WTC11 (cell line): Measurements from ENCODE around the gene TSSC4. TPM values are rescaled to one million over a fixed set of nuclear protein-coding genes. Genes with fewer than 3 reads are reported as not detected.

Experiments
- ATAC-seq: fragments of 200-7000 bp; cut with Tn5 transposase; 2 replicates; pipeline ENCODE4 v1.10.0; 2021; ENCODE audit warnings: mild to moderate bottlenecking, moderate library complexity
- CTCF ChIA-PET: fragments of 300-600 bp; sonication (Branson Sonifier 250); formaldehyde crosslinking; loops from one replicate; lab custom pipeline; 2021; ENCODE audit warnings: antibody characterized with exemption; lab: Charles Lee
- POLR2A ChIA-PET: fragments of 350-600 bp; sonication (Branson Sonifier 250); formaldehyde crosslinking; loops from one replicate; lab custom pipeline; 2021; ENCODE audit warnings: antibody characterized with exemption; lab: Charles Lee
- DNase-seq: peaks from one replicate; pipeline ENCODE4 v3.0.0; 2021; ENCODE audit warnings: low spot score
- H3K27ac Mint-ChIP-seq: 2 replicates; pipeline ENCODE4 v1.8.0; 2021; ENCODE audit warnings: mixed read lengths
- H3K27me3 Mint-ChIP-seq: 2 replicates; pipeline ENCODE4 v1.8.0; 2021; ENCODE audit warnings: low read depth, mild to moderate bottlenecking, moderate library complexity, mixed read lengths
- H3K36me3 Mint-ChIP-seq: 2 replicates; pipeline ENCODE4 v1.8.0; 2021; ENCODE audit warnings: mixed read lengths
- H3K4me1 Mint-ChIP-seq: 2 replicates; pipeline ENCODE4 v1.8.0; 2022; ENCODE audit warnings: mixed read lengths
- H3K4me3 Mint-ChIP-seq: 2 replicates; pipeline ENCODE4 v1.8.0; 2021; ENCODE audit warnings: mild to moderate bottlenecking, moderate library complexity, mixed read lengths
- H3K9me3 Mint-ChIP-seq: 2 replicates; pipeline ENCODE4 v1.8.0; 2021; ENCODE audit warnings: mixed read lengths
- CREB1 ChIP-seq: sonication (generic); formaldehyde crosslinking; IDR thresholded peaks from 2 replicates; pipeline ENCODE4 v1.8.0; 2023; ENCODE audit warnings: mild to moderate bottlenecking, missing genetic modification reagents
- ELF4 ChIP-seq: sonication (generic); formaldehyde crosslinking; IDR thresholded peaks from 2 replicates; pipeline ENCODE4 v1.8.1; 2022; ENCODE audit warnings: low read depth, mild to moderate bottlenecking, moderate library complexity, missing genetic modification reagents
- EMX1 ChIP-seq: fragments of 250-450 bp; sonication (Bioruptor Pico); IDR thresholded peaks from 2 replicates; pipeline ENCODE4 v1.8.0; 2021; ENCODE audit warnings: mild to moderate bottlenecking
- ETV6 ChIP-seq: sonication (generic); formaldehyde crosslinking; IDR thresholded peaks from 2 replicates; pipeline ENCODE4 v1.8.1; 2022; ENCODE audit warnings: mild to moderate bottlenecking, missing genetic modification reagents
- GABPB1 ChIP-seq: sonication (generic); formaldehyde crosslinking; IDR thresholded peaks from 2 replicates; pipeline ENCODE4 v1.8.1; 2023; ENCODE audit warnings: mild to moderate bottlenecking, missing genetic modification reagents
- OVOL2 ChIP-seq: fragments of 250-450 bp; sonication (Bioruptor Pico); IDR thresholded peaks from 2 replicates; pipeline ENCODE4 v1.9.0; 2021; ENCODE audit warnings: mild to moderate bottlenecking, borderline replicate concordance
- PRRX2 ChIP-seq: fragments of 250-450 bp; sonication (Bioruptor Pico); IDR thresholded peaks from 2 replicates; pipeline ENCODE4 v1.8.0; 2021; ENCODE audit warnings: mild to moderate bottlenecking
- ZNF219 ChIP-seq: sonication (generic); formaldehyde crosslinking; IDR thresholded peaks from 2 replicates; pipeline ENCODE4 v1.8.0; 2023; ENCODE audit warnings: missing genetic modification reagents, mild to moderate bottlenecking, borderline replicate concordance
- ZNF396 ChIP-seq: fragments of 250-450 bp; sonication (Bioruptor Pico); IDR thresholded peaks from 2 replicates; pipeline ENCODE4 v1.8.0; 2021; ENCODE audit warnings: mild to moderate bottlenecking, moderate library complexity, borderline replicate concordance
- ZNF671 ChIP-seq: fragments of 250-450 bp; sonication (Bioruptor Pico); IDR thresholded peaks from 2 replicates; pipeline ENCODE4 v1.8.0; 2021; ENCODE audit warnings: mild to moderate bottlenecking
- total RNA-seq: library from RNA; stranded (reverse); gene quantifications from 3 replicates; pipeline ENCODE4 v1.2.3, GENCODE V29; 2021
- TF ChIP-seq, protein P1 (sequence below): sonication (generic); formaldehyde crosslinking; IDR thresholded peaks from 2 replicates; pipeline ENCODE4 v1.8.1; 2022; ENCODE audit warnings: missing genetic modification reagents, borderline replicate concordance
- TF ChIP-seq, protein P2 (sequence below): sonication (generic); formaldehyde crosslinking; IDR thresholded peaks from 2 replicates; pipeline ENCODE4 v1.8.1; 2023; ENCODE audit warnings: mild to moderate bottlenecking, missing genetic modification reagents, borderline replicate concordance
- TF ChIP-seq, protein P3 (sequence below): sonication (generic); formaldehyde crosslinking; IDR thresholded peaks from 2 replicates; pipeline ENCODE4 v1.8.1; 2022; ENCODE audit warnings: low read depth, missing genetic modification reagents, borderline replicate concordance
- TF ChIP-seq, protein P4 (sequence below): sonication (generic); formaldehyde crosslinking; IDR thresholded peaks from 2 replicates; pipeline ENCODE4 v1.8.0; 2023; ENCODE audit warnings: mild to moderate bottlenecking, missing genetic modification reagents
- TF ChIP-seq, protein P5 (sequence below): sonication (generic); formaldehyde crosslinking; IDR thresholded peaks from 2 replicates; pipeline ENCODE4 v1.8.0; 2022; ENCODE audit warnings: mild to moderate bottlenecking, missing genetic modification reagents
- TF ChIP-seq, protein P6 (sequence below): fragments of 250-450 bp; sonication (Bioruptor Pico); IDR thresholded peaks from 2 replicates; pipeline ENCODE4 v2.1.2; 2022; ENCODE audit warnings: mild to moderate bottlenecking, moderate library complexity
- TF ChIP-seq, protein P7 (sequence below): sonication (generic); formaldehyde crosslinking; conservative IDR thresholded peaks from 2 replicates; pipeline ENCODE4 v1.8.1; 2022; ENCODE audit warnings: mild to moderate bottlenecking, missing genetic modification reagents
- TF ChIP-seq, protein P8 (sequence below): sonication (generic); formaldehyde crosslinking; IDR thresholded peaks from 2 replicates; pipeline ENCODE4 v1.8.0; 2023; ENCODE audit warnings: missing genetic modification reagents
- TF ChIP-seq, protein P9 (sequence below): sonication (generic); formaldehyde crosslinking; IDR thresholded peaks from 2 replicates; pipeline ENCODE4 v1.8.1; 2023; ENCODE audit warnings: mild to moderate bottlenecking, missing genetic modification reagents

TSSC4 gene
- total RNA-seq, 1 experiment from 2014 or later: 41.4 TPM

DNA sequence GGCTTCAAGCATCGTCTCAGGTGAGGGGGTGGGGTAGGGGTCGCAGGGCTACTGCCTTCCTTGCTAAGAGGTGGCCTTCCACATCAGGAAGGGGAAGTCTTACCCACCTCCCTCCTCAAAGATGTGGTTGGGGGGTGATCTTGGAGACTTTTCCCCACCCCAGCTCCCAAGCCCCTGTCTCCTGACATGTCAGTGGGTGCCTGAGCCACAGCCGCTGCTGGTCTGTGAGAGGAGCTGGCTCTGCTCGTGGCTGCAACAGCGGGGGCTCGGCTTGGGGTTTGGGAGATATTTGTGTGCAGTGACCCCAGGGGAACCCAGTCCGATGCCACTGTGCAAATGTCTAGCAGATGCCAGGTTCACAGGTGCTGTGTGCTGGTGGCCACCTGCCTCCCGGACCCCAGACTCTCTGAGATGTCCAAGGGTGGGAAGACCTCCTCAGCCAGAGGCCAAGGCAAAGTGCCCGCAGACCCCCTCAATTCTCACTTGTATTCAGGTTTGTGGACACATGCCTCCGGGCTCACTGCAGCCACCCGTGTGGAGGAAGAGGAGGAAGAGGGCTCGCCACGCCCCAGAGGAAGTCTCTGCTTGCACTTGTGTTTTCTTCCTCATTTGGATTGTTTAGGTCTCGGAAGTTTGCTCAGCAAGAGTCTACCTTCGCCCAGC lies 46.2 kb downstream of the TSSC4 start:
- H3K36me3 Mint-ChIP-seq: no peaks in the 10 kb centered on the region
- CTCF ChIA-PET: no interaction called here
- POLR2A ChIA-PET: no interaction called here
- DNase-seq (no peak), ATAC-seq (no peak)
- H3K27ac Mint-ChIP-seq: no peak overlapping the region
- H3K4me1 Mint-ChIP-seq: peaks cover 3% of the 10 kb centered on the region
- TF ChIP-seq, protein P1, sequence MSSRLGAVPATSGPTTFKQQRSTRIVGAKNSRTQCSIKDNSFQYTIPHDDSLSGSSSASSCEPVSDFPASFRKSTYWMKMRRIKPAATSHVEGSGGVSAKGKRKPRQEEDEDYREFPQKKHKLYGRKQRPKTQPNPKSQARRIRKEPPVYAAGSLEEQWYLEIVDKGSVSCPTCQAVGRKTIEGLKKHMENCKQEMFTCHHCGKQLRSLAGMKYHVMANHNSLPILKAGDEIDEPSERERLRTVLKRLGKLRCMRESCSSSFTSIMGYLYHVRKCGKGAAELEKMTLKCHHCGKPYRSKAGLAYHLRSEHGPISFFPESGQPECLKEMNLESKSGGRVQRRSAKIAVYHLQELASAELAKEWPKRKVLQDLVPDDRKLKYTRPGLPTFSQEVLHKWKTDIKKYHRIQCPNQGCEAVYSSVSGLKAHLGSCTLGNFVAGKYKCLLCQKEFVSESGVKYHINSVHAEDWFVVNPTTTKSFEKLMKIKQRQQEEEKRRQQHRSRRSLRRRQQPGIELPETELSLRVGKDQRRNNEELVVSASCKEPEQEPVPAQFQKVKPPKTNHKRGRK (CRISPR knock-in tag): no peak
- TF ChIP-seq OVOL2 (CRISPR knock-in tag) (no peak), PRRX2 (CRISPR knock-in tag) (no peak), CREB1 (CRISPR knock-in tag) (no peak), ZNF671 (CRISPR knock-in tag) (no peak), ZNF219 (no peak), ELF4 (CRISPR knock-in tag) (no peak), ETV6 (CRISPR knock-in tag) (no peak)
- TF ChIP-seq, protein P2, sequence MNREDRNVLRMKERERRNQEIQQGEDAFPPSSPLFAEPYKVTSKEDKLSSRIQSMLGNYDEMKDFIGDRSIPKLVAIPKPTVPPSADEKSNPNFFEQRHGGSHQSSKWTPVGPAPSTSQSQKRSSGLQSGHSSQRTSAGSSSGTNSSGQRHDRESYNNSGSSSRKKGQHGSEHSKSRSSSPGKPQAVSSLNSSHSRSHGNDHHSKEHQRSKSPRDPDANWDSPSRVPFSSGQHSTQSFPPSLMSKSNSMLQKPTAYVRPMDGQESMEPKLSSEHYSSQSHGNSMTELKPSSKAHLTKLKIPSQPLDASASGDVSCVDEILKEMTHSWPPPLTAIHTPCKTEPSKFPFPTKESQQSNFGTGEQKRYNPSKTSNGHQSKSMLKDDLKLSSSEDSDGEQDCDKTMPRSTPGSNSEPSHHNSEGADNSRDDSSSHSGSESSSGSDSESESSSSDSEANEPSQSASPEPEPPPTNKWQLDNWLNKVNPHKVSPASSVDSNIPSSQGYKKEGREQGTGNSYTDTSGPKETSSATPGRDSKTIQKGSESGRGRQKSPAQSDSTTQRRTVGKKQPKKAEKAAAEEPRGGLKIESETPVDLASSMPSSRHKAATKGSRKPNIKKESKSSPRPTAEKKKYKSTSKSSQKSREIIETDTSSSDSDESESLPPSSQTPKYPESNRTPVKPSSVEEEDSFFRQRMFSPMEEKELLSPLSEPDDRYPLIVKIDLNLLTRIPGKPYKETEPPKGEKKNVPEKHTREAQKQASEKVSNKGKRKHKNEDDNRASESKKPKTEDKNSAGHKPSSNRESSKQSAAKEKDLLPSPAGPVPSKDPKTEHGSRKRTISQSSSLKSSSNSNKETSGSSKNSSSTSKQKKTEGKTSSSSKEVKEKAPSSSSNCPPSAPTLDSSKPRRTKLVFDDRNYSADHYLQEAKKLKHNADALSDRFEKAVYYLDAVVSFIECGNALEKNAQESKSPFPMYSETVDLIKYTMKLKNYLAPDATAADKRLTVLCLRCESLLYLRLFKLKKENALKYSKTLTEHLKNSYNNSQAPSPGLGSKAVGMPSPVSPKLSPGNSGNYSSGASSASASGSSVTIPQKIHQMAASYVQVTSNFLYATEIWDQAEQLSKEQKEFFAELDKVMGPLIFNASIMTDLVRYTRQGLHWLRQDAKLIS: no peak
- TF ChIP-seq, protein P3, sequence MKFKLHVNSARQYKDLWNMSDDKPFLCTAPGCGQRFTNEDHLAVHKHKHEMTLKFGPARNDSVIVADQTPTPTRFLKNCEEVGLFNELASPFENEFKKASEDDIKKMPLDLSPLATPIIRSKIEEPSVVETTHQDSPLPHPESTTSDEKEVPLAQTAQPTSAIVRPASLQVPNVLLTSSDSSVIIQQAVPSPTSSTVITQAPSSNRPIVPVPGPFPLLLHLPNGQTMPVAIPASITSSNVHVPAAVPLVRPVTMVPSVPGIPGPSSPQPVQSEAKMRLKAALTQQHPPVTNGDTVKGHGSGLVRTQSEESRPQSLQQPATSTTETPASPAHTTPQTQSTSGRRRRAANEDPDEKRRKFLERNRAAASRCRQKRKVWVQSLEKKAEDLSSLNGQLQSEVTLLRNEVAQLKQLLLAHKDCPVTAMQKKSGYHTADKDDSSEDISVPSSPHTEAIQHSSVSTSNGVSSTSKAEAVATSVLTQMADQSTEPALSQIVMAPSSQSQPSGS (CRISPR knock-in tag): no peak
- TF ChIP-seq, protein P4, sequence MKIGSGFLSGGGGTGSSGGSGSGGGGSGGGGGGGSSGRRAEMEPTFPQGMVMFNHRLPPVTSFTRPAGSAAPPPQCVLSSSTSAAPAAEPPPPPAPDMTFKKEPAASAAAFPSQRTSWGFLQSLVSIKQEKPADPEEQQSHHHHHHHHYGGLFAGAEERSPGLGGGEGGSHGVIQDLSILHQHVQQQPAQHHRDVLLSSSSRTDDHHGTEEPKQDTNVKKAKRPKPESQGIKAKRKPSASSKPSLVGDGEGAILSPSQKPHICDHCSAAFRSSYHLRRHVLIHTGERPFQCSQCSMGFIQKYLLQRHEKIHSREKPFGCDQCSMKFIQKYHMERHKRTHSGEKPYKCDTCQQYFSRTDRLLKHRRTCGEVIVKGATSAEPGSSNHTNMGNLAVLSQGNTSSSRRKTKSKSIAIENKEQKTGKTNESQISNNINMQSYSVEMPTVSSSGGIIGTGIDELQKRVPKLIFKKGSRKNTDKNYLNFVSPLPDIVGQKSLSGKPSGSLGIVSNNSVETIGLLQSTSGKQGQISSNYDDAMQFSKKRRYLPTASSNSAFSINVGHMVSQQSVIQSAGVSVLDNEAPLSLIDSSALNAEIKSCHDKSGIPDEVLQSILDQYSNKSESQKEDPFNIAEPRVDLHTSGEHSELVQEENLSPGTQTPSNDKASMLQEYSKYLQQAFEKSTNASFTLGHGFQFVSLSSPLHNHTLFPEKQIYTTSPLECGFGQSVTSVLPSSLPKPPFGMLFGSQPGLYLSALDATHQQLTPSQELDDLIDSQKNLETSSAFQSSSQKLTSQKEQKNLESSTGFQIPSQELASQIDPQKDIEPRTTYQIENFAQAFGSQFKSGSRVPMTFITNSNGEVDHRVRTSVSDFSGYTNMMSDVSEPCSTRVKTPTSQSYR (CRISPR knock-in tag): no peak
- TF ChIP-seq, protein P5, sequence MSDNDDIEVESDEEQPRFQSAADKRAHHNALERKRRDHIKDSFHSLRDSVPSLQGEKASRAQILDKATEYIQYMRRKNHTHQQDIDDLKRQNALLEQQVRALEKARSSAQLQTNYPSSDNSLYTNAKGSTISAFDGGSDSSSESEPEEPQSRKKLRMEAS: no peak
- no peak overlapping the region for H3K4me3 Mint-ChIP-seq
- H3K27me3 Mint-ChIP-seq: peaks cover 85% of the 10 kb centered on the region
- H3K9me3 Mint-ChIP-seq: no peaks in the 10 kb centered on the region

DNA sequence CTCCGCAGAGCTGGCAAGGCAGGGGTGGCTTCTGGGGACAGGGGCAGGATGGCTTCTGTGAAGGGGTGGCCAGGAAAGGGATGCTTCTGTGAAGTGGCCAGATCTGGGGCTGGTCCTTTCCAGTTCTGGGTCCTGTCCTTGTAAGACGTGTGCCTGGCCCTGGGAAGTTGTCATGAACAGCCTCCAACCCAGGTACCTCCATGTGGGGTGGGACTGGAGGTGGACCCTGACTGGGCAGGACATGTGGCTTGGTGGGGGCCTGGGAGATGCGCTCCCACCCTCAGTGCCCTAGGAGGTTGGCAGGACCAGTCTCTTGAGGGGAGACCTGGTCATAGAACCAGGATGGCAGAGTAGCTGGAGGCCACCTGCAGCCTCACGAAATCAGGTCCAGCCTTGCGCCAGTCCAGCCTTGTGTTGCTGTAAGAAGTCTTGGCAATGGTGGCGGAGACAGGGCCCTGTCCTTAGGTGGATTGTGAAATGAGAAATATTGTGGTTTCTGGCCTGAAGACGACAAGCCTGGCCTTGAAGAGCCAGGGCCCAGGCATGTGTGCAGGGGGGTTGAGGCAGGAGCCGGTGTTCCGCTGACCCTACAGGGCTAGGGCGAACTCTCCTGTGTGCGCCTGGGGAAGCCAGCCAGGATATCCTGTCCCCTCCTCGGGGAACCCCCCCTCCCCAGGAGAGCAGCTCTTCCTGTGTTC lies 46.9 kb downstream of the TSSC4 start:
- ChIA-PET POLR2A (no interaction called here), CTCF (no interaction called here)
- no peak for DNase-seq
- Mint-ChIP-seq H3K27me3 (peaks cover 85% of the 10 kb centered on the region), H3K36me3 (no peaks in the 10 kb centered on the region), H3K9me3 (no peaks in the 10 kb centered on the region), H3K27ac (no peak overlapping the region), H3K4me3 (no peak overlapping the region), H3K4me1 (peaks cover 3% of the 10 kb centered on the region)
- ATAC-seq: no peak
- TF ChIP-seq PRRX2 (CRISPR knock-in tag) (no peak), ZNF396 (no peak), EMX1 (CRISPR knock-in tag) (no peak), ETV6 (CRISPR knock-in tag) (no peak), ELF4 (CRISPR knock-in tag) (no peak), GABPB1 (CRISPR knock-in tag) (no peak)
- TF ChIP-seq, protein P6, sequence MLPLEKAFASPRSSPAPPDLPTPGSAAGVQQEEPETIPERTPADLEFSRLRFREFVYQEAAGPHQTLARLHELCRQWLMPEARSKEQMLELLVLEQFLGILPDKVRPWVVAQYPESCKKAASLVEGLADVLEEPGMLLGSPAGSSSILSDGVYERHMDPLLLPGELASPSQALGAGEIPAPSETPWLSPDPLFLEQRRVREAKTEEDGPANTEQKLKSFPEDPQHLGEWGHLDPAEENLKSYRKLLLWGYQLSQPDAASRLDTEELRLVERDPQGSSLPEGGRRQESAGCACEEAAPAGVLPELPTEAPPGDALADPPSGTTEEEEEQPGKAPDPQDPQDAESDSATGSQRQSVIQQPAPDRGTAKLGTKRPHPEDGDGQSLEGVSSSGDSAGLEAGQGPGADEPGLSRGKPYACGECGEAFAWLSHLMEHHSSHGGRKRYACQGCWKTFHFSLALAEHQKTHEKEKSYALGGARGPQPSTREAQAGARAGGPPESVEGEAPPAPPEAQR: no peak
- TF ChIP-seq, protein P7, sequence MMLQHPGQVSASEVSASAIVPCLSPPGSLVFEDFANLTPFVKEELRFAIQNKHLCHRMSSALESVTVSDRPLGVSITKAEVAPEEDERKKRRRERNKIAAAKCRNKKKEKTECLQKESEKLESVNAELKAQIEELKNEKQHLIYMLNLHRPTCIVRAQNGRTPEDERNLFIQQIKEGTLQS (CRISPR knock-in tag): no peak
- TF ChIP-seq, protein P8, sequence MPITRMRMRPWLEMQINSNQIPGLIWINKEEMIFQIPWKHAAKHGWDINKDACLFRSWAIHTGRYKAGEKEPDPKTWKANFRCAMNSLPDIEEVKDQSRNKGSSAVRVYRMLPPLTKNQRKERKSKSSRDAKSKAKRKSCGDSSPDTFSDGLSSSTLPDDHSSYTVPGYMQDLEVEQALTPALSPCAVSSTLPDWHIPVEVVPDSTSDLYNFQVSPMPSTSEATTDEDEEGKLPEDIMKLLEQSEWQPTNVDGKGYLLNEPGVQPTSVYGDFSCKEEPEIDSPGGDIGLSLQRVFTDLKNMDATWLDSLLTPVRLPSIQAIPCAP (CRISPR knock-in tag): no peak
- TF ChIP-seq, protein P9, sequence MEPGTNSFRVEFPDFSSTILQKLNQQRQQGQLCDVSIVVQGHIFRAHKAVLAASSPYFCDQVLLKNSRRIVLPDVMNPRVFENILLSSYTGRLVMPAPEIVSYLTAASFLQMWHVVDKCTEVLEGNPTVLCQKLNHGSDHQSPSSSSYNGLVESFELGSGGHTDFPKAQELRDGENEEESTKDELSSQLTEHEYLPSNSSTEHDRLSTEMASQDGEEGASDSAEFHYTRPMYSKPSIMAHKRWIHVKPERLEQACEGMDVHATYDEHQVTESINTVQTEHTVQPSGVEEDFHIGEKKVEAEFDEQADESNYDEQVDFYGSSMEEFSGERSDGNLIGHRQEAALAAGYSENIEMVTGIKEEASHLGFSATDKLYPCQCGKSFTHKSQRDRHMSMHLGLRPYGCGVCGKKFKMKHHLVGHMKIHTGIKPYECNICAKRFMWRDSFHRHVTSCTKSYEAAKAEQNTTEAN: no peak
